Esophagus muscularis mucosa (tissue), 4 donors: ENCODE data around the gene ABCC3. TPM values are rescaled to one million over a fixed set of nuclear protein-coding genes. Genes with fewer than 3 reads are reported as not detected.

Source experiments
- DNase-seq: peaks from one replicate; pipeline ENCODE4 v3.0.0-alpha.2; 2017; ENCODE audit errors: extremely low spot score
- H3K27ac ChIP-seq, 4 donors: fragments of 200-600 bp; sonication (generic); replicated peaks in 1 of 4; 1 replicate in 3 of 4; 2 replicates in 1 of 4; pipeline ENCODE4 v1.5.1; 2016 to 2019; ENCODE audit warnings: mild to moderate bottlenecking in 1 of 4
- H3K27me3 ChIP-seq, 4 donors: fragments of 200-600 bp; sonication (generic); one replicate each; pipeline versions ENCODE4 v1.5.1 to v1.6.0; 2016 to 2019
- H3K36me3 ChIP-seq, 4 donors: fragments of 200-600 bp; sonication (generic); one replicate each; pipeline ENCODE4 v1.5.1; 2016 to 2019
- H3K4me1 ChIP-seq, 4 donors: fragments of 200-600 bp; sonication (generic); one replicate each; pipeline ENCODE4 v1.5.1; 2016 to 2019
- H3K4me3 ChIP-seq, 4 donors: fragments of 200-600 bp; sonication (generic); 1 replicate in 2 of 4; 2 replicates in 2 of 4; pipeline ENCODE4 v1.5.1; 2016 to 2019; ENCODE audit warnings: mild to moderate bottlenecking in 4 of 4, moderate library complexity in 1 of 4
- H3K9me3 ChIP-seq, 4 donors: fragments of 200-600 bp; sonication (generic); 1 replicate in 3 of 4; 2 replicates in 1 of 4; pipeline ENCODE4 v1.5.1; 2016 to 2019
- EP300 ChIP-seq: sonication (generic); formaldehyde crosslinking; IDR thresholded peaks from one replicate; pipeline ENCODE4 v1.6.1; 2017; ENCODE audit warnings: antibody characterized with exemption
- POLR2A ChIP-seq: fragments of 450-650 bp; IDR thresholded peaks from one replicate; pipeline ENCODE4 v1.6.1; 2017; ENCODE audit warnings: antibody characterized with exemption, moderate library complexity, mild to moderate bottlenecking, low read depth
- POLR2AphosphoS5 ChIP-seq, 2 donors: sonication (generic); formaldehyde crosslinking; IDR thresholded peaks; one replicate each; pipeline ENCODE4 v1.6.1; 2017; ENCODE audit warnings: antibody characterized with exemption in 2 of 2
- WGBS: methylation state at CpG from one replicate; pipeline ENCODE4 v1.1.5; 2018; 5-methylcytosine and 5-hydroxymethylcytosine counted together
- intact Hi-C: fragments of 100-400 bp; cut with DNase I; formaldehyde crosslinking; loops from one replicate; pipeline ENCODE4 v1.15.1; 2023
- total RNA-seq, 4 donors: library from RNA; depleted of rRNA; stranded (reverse); fragments of >200 nt; gene quantifications; one replicate each; pipeline versions ENCODE4 v1.1.0 to v1.2.1, GENCODE V29; 2016
- TF ChIP-seq, protein P1 (sequence below), 3 experiments: fragments of 200-600 bp in 2 of 3; fragments of 450-650 bp in 1 of 3; sonication (generic) in 2 of 3; IDR thresholded peaks; one replicate each; pipeline ENCODE4 v1.5.1; 2017 to 2019; ENCODE audit warnings: antibody characterized with exemption in 3 of 3, mild to moderate bottlenecking in 2 of 3, moderate library complexity in 1 of 3

ABCC3 gene
- total RNA-seq, 4 donors from 2014 or later: 0.50 to 2.9 (median 1.9) TPM

DNA sequence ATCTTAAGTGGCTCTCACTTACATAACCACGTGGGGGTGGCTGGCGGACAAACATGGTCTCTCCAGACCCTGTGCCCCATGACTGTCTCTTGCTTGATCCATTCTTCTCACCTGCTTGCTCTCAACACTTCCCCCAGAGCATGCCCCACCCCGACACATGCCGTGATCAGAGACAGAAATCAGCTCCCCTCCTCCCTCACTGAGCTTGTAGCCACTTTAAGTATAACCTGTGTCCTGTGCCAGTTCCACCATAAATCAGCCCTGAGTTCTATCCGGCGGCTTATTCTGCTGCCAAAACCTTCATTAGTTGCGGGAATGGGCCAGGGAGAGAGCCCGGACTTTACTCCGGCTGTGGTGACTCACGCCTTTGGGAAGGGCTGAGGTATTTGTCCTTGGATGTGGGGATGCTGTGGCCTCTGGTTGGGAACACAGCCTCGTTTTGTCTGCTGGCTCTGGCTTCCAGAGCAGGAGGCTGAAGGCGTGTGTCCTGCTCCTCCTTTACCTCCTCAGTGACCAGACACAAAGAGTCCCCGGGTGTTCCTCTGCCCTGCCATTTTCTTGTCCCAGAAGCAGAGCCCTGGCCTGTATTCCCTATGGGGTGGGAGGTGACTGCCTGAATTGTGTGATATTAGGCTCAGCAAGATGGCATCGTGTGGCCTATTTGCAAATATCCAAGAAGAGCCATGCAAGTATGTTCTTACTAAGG is 52.0 kb downstream of the ABCC3 start:
- no peaks in the 10 kb centered on the region for H3K27me3 ChIP-seq
- no peaks in the 10 kb centered on the region for H3K36me3 ChIP-seq
- no peak overlapping the region for H3K4me3 ChIP-seq
- H3K27ac ChIP-seq: peak overlapping the region; percentile 68 to 88 (median 81)
- H3K9me3 ChIP-seq: no peaks in the 10 kb centered on the region
- TF ChIP-seq POLR2AphosphoS5 (IDR thresholded peaks at IDR 0.05) (peak; percentile 54 to 72), EP300 (peak; percentile 4)
- TF ChIP-seq, protein P1, sequence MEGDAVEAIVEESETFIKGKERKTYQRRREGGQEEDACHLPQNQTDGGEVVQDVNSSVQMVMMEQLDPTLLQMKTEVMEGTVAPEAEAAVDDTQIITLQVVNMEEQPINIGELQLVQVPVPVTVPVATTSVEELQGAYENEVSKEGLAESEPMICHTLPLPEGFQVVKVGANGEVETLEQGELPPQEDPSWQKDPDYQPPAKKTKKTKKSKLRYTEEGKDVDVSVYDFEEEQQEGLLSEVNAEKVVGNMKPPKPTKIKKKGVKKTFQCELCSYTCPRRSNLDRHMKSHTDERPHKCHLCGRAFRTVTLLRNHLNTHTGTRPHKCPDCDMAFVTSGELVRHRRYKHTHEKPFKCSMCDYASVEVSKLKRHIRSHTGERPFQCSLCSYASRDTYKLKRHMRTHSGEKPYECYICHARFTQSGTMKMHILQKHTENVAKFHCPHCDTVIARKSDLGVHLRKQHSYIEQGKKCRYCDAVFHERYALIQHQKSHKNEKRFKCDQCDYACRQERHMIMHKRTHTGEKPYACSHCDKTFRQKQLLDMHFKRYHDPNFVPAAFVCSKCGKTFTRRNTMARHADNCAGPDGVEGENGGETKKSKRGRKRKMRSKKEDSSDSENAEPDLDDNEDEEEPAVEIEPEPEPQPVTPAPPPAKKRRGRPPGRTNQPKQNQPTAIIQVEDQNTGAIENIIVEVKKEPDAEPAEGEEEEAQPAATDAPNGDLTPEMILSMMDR (IDR thresholded peaks at IDR 0.05): no peak
- intact Hi-C loops: loop anchor here (5.0 kb wide), 1 partner anchor 124 kb away; the partner anchor contains the start of gene CACNA1G
- peaks cover 17 to 56% (median 52%) of the 10 kb centered on the region in 4 donors for H3K4me1 ChIP-seq
- peak; percentile 93 for DNase-seq
- WGBS: 35% methylated on average over 14 of the region's 14 CpGs

DNA sequence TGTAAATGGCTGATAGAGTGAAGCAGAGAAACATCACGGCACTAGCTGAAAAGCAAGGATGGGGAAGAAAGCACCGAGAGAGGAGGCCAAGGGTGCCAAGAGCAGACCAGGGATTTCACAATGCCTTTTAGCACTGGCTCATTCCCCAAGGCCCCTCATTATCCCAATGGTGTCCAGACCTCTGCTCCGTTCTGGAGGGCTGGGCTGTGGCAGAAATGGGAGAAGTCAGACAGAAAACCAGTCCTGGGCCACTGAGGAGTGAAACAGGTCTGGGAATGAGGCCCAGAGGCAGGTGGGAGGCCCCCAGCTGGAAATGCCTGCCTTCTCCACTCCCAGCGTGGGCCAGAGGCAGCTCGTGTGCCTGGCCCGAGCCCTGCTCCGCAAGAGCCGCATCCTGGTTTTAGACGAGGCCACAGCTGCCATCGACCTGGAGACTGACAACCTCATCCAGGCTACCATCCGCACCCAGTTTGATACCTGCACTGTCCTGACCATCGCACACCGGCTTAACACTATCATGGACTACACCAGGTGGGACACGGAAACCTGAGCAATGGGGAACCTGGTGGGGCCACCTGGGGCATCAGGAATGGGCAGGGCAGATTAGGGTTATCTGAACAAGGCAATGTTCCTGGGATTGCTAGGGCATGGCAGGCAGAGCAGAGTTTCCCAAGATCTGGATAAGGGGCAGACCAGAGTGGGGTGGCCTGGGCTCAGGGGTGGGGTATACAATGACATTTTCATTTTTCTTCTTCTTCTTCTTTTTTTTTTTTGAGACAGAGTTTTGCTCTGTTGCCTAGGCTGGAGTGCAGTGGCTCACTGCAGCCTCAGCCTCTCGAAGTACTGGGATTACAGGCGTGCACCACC is 52.8 kb downstream of the ABCC3 start:
- intact Hi-C loops: loop anchor here (5.0 kb wide), 1 partner anchor 125 kb away; the partner anchor contains the start of gene CACNA1G
- DNase-seq: no peak
- 84% methylated on average over 13 of the region's 16 CpGs for WGBS
- H3K27ac ChIP-seq: peak overlapping the region; percentile 68 to 88 (median 81)
- H3K4me3 ChIP-seq: no peak overlapping the region
- peaks cover 20 to 61% (median 57%) of the 10 kb centered on the region in 4 donors for H3K4me1 ChIP-seq
- TF ChIP-seq POLR2A (no peak), POLR2AphosphoS5 (IDR thresholded peaks at IDR 0.05) (no peak), EP300 (no peak)
- TF ChIP-seq, protein P1 (IDR thresholded peaks at IDR 0.05): no peak
- H3K9me3 ChIP-seq: no peaks in the 10 kb centered on the region
- H3K36me3 ChIP-seq: peaks cover 0 to 3% (median under 1%) of the 10 kb centered on the region in 4 donors
- H3K27me3 ChIP-seq: no peaks in the 10 kb centered on the region

DNA sequence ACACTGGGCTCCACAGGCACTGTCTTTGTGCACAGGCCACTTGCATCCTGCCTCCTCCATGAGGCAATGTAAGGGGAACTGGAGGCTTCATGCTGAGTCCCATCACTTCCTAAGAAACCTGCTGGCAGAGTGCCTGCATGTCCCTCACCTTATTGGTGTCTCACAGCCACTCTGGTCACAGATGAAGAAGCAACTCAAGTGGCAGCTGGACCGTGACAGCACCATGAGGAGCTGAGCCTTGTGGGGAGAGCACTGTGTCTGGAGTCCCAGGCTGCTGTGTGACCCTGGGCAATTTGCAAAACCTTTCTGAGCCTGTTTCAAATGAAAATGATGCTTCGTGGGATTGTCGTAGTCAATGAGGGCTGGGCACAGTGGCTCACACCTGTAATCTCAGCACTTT is 53.6 kb downstream of the ABCC3 start:
- Histone ChIP-seq H3K27me3 (no peaks in the 10 kb centered on the region), H3K4me3 (no peak overlapping the region), H3K27ac (no peak overlapping the region), H3K36me3 (peaks cover 0 to 11% (median 9%) of the 10 kb centered on the region in 4 donors), H3K9me3 (no peaks in the 10 kb centered on the region), H3K4me1 (peaks cover 20 to 69% (median 65%) of the 10 kb centered on the region in 4 donors)
- TF ChIP-seq POLR2AphosphoS5 (IDR thresholded peaks at IDR 0.05): no peak
- TF ChIP-seq, protein P1 (IDR thresholded peaks at IDR 0.05): no peak
- TF ChIP-seq EP300: no peak
- no peak for TF ChIP-seq POLR2A
- no peak for DNase-seq
- 100% methylated on average over 3 of the region's 3 CpGs for WGBS
- intact Hi-C loops: loop anchor here (5.0 kb wide), 1 partner anchor 126 kb away; the partner anchor contains the start of gene CACNA1G

DNA sequence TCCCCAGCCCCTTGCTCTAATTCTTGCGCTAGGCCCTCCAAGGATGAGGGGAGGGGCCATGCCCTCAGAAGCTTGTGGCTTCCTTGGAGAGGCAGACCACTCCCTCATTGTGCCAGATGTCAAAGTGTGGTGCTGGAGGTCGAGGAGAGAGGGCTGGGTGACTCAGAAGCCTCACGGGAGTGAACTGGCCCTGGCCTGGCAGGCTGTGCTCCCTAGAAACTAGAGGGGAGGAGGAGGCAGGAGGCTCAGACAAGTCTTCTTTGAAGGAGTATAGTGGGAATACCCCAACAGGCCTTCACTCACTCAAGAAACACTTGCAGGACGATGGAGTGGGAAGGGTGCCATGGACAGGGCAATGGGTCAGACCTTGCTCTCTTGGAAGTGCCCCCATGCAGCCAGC is 54.6 kb downstream of the ABCC3 start:
- no peak for DNase-seq
- no peaks in the 10 kb centered on the region for H3K27me3 ChIP-seq
- intact Hi-C loops: loop anchor here (5.0 kb wide), 1 partner anchor 127 kb away; the partner anchor contains the start of gene CACNA1G
- no peaks in the 10 kb centered on the region for H3K9me3 ChIP-seq
- no peak overlapping the region for H3K27ac ChIP-seq
- 39% methylated on average over 3 of the region's 4 CpGs for WGBS
- peaks cover 0 to 21% (median 15%) of the 10 kb centered on the region in 4 donors for H3K36me3 ChIP-seq
- TF ChIP-seq EP300 (no peak), POLR2AphosphoS5 (IDR thresholded peaks at IDR 0.05) (no peak), POLR2A (no peak)
- TF ChIP-seq, protein P1 (IDR thresholded peaks at IDR 0.05): no peak
- H3K4me3 ChIP-seq: no peak overlapping the region
- H3K4me1 ChIP-seq: peaks cover 20 to 79% (median 74%) of the 10 kb centered on the region in 4 donors
